NCI-H82 treated with DMSO at 0.1 percent for 48 hours (cell line): Measurements from ENCODE around the gene CEACAM6.

Experiments used
- DNase-seq: peaks from one replicate; lab custom pipeline; 2025; ENCODE audit not compliant: unreplicated experiment; lab: John Stamatoyannopoulos, UW

CEACAM6 gene

GRCh38 chr19:41795031-41795461 is 39.7 kb downstream of the CEACAM6 start:
- peak; percentile 18 for DNase-seq

GRCh38 chr19:41796362-41796761 is 41.0 kb downstream of the CEACAM6 start, which contains the start of gene CEACAM3:
CEACAM3 (plus strand) TSS chr19:41796587; CDS start chr19:41796678, 91 bp downstream.
- DNase-seq = no peak

- DNase-seq = no peak
Observed at GRCh38 chr19:41796901-41797300, 41.6 kb downstream of the CEACAM6 start.

GRCh38 chr19:41799444-41800000 is 44.2 kb downstream of the CEACAM6 start:
- DNase-seq = no peak

- no peak for DNase-seq
Observed at GRCh38 chr19:41801031-41801430, 45.7 kb downstream of the CEACAM6 start.

GRCh38 chr19:41801792-41802211 is 46.5 kb downstream of the CEACAM6 start:
- DNase-seq = no peak

GRCh38 chr19:41802770-41803169 is 47.4 kb downstream of the CEACAM6 start:
- DNase-seq = no peak

- no peak for DNase-seq
Observed at GRCh38 chr19:41804336-41804735, 49.0 kb downstream of the CEACAM6 start.

- DNase-seq = no peak
Observed at GRCh38 chr19:41807176-41807575, 51.8 kb downstream of the CEACAM6 start.

GRCh38 chr19:41808663-41809566 is 53.6 kb downstream of the CEACAM6 start:
- DNase-seq = no peak

GRCh38 chr19:41810301-41810700 is 55.0 kb downstream of the CEACAM6 start:
- DNase-seq = no peak

GRCh38 chr19:41811036-41811435 is 55.7 kb downstream of the CEACAM6 start:
- no peak for DNase-seq

GRCh38 chr19:41811981-41812380 is 56.7 kb downstream of the CEACAM6 start:
- no peak for DNase-seq

GRCh38 chr19:41813911-41814310 is 58.6 kb downstream of the CEACAM6 start:
- no peak for DNase-seq

- DNase-seq = no peak
Observed at GRCh38 chr19:41815301-41815700, 60.0 kb downstream of the CEACAM6 start.

GRCh38 chr19:41816761-41817160 is 61.4 kb downstream of the CEACAM6 start:
- DNase-seq = no peak

- DNase-seq = peak; percentile 17
Observed at GRCh38 chr19:41821003-41821735, 65.8 kb downstream of the CEACAM6 start.
